Medulla oblongata (tissue), 1 donor: ENCODE data around the gene ACACA.
"Not testable (repeated sequence)": the region's sequence is repeated elsewhere in the genome, so short reads cannot be mapped to it uniquely, and the experiment has no call there.

Experiments
- DNase-seq: peaks from one replicate; pipeline ENCODE4 v3.0.0-alpha.2; 2015; ENCODE audit errors: extremely low spot score

The ACACA gene

GRCh38 chr17:37100231-37100630 is 306.4 kb downstream of the ACACA start:
- peak; percentile 54 for DNase-seq

DNA sequence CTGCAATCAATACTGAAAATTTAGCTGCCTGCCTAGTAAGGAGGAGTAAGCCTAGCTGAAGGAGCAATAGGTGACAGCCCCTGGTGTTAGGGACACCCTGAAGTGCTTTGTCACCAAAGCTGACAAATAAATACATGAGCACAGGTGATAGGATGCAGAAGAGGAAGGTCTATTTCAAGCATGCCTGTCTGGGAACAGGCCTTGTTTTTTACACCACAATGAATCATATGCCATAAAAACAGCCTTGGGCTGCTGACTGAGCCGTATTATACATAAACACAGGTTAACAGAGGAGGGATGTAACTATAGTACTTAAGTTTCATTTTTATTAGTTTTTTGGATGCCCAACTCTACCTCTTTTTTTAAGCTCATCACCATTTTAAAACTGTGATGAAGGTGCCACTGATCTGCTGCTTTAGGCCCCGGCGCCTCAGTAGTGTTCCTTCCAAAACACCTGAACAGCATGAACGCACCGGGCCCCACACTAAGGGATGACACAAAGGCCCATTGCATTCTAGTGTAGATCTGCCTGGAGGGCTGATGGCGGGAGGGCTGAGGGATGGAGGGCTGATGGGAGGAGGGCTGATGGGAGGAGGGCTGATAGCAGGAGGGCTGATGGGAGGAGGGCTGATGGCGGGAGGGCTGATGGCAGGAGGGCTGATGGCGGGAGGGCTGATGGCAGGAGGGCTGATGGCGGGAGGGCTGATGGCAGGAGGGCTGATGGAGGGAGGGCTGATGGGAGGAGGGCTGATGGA is 307.5 kb downstream of the ACACA start:
- no peak for DNase-seq

GRCh38 chr17:37098152-37098551 is 308.5 kb downstream of the ACACA start:
- DNase-seq, result no peak

DNA sequence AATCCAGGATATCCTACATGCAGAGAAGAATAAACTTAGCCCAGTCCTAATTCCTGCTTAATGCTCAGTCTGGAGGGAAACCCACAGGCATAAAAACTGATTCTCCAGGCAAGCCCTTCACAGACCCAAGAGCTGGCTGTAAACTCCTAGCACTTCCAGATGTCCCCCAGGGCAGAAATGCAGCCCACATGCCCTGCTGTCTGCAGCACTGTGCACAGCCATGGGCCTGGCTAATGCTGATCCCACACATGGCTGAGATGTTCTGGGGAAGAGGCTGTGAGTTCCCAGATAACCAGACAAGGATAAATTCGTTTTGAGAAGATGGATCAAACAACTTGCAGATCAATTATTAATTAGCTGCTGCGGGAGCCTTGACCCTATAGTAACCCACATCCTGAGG is 309.5 kb downstream of the ACACA start:
- DNase-seq, result no peak

DNA sequence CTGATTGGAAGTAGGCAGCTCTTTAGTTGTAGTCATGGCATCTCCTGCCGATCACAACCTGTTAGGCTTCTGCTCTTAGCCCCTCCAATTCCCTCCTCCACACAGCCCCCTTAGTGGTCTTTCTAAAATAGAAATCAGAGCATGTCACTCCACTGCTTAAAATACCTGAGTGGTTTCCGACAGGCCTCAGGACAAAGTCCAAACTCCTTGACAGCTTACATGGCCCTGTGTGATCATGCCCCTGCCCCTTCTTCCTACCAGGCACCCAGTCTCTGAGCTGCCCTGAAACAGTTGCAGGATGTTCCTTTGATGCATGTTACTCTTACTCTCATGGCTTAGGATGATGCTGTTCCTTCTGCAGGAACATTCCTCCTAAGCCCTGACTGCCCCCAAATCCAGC is 310.6 kb downstream of the ACACA start:
- DNase-seq, result no peak

DNA sequence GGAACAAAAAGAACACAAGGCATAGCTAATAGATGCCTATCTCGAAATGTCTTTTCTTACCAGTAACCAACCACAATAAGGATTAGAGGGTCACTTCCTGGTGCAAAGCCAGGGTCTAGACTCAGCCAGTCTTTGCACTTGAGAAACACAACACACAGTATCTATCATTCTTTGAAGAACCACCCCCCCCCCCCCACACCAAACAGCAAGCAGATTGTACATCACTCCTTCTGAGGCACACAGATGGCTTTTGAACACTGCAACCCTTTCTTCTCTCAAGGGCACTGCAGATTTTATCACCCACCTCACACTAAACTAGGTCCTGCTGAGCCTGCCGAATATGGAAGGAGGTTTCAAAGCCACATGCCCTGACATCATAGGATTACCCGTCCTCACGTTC is 312.2 kb downstream of the ACACA start:
- DNase-seq, result peak; percentile 30

- DNase-seq, result no peak
These were observed 313.9 kb downstream of the ACACA start for GRCh38 chr17:37092701-37093100.

GRCh38 chr17:37092071-37092470 is 314.6 kb downstream of the ACACA start:
- no peak for DNase-seq

- DNase-seq, result no peak
These were observed 315.7 kb downstream of the ACACA start for GRCh38 chr17:37090941-37091340.

DNA sequence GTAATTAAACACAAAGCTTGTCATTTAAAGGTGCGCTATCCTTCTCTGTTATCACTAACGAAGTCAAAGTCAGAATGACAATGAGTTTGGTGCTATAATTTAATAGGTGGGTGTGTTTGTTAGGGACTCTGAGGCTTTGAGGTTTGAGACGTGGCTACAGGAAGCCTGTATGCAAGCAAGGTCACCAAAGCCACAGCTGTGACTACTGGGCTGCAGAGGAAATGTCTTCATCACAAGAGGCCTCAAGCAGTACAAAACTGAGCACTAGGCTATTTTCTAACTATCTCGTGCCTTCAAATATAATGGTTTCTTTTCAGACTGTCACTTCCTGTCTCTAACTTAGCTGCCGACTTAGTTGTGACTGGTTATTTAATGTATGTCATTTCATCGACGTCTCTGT is 316.7 kb downstream of the ACACA start:
- DNase-seq, result no peak

DNA sequence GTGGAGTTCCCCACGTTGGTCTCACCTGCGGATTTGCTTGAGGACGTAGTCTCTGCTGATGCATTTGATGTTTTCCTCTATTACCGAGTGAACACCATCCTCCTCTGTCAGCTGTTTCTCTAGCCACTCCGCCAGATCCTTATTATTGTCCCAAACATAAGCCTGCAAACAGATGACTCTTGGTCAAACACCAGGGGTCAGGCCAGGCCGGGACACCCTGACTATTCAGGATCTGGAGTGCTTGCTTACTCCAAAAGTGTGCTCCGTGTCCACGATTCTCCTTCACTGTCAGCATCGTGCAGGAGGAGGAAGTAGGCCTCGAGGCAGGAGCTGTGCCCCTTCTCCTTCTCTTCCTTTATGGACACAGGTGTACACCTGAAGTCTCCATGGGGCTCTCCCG is 317.7 kb downstream of the ACACA start:
- peak; percentile 56 for DNase-seq

DNA sequence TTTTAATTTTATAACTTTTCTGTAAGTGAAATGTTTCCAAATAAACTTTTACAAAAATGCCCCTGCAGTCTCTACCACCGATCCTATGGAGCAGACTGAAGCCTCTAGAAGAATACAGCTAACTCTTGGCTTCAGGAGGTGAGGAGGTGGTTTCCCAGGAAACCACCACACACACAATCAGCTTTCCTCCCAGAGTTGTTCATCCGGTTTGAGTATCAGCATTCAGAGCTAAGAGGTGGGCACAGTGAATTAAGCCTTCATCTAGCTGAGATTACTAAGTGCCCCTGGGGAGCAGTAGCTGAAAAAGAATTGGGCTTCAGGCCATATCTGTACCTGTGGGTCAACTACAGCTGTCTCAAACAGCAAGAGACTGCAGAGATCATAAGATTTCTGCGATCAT is 318.2 kb downstream of the ACACA start:
- DNase-seq, result no peak

GRCh38 chr17:37087683-37088082 is 319.0 kb downstream of the ACACA start:
- DNase-seq, result no peak

DNA sequence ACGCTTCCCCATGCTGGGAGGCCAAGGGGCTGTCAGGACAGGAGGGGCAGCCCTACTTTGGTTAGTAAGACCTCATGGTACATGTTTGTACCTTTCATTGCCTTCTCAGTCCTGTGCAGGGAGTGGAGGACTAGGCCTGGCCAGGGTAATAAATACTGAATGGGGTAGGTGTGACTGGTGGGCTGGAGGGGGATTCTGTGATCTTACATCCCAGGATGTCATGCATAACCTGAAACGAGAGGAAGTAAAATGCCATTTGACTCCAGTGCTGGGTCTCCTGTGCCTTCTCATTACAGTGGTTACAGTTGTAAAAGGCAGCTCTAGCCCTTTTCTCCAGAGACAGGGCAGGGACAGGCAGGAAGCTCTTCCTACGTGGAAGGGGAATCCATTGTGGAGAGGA is 319.7 kb downstream of the ACACA start:
- no peak for DNase-seq

GRCh38 chr17:37086334-37086733 is 320.3 kb downstream of the ACACA start:
- DNase-seq, result no peak

GRCh38 chr17:37084372-37084771 is 322.3 kb downstream of the ACACA start:
- no peak for DNase-seq

GRCh38 chr17:37083456-37083855 is 323.2 kb downstream of the ACACA start:
- no peak for DNase-seq

GRCh38 chr17:37082985-37083384 is 323.7 kb downstream of the ACACA start:
- DNase-seq, result no peak

GRCh38 chr17:37082311-37082860 is 324.2 kb downstream of the ACACA start:
- no peak for DNase-seq

- DNase-seq, result no peak
These were observed 325.3 kb downstream of the ACACA start for GRCh38 chr17:37081287-37081686.

GRCh38 chr17:37079735-37080134 is 326.9 kb downstream of the ACACA start:
- no peak for DNase-seq

GRCh38 chr17:37079065-37079708 is 327.4 kb downstream of the ACACA start:
- DNase-seq, result no peak

DNA sequence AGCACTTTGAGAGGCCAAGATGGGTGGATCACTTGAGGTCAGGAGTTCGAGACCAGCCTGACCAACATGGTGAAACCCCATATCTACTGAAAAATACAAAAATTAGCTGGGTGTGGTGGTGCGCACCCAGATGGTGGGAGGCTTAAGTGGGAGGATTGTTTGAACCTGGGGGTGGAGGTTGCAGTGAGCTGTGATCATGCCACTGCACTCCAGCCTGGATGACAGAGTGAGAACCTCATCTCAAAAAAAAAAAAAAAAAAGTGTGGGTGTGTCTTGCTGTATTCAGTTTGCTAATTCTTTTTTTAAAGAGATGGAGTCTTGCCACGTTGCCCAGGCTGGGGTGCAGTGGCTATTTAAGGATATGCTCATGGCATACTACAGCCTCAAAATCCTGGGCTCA is 333.2 kb downstream of the ACACA start:
- DNase-seq, result not testable (repeated sequence)
